Stimulated activated CD4-positive, alpha-beta T cell treated with anti-CD3 and anti-CD28 coated beads, Interleukin-12 subunit alpha, Interleukin-12 subunit beta, amount 100 ng/mL, for 48 hours (primary cell): ENCODE measurements around the gene TMEM101.
"Not testable (repeated sequence)": the region's sequence is repeated elsewhere in the genome, so short reads cannot be mapped to it uniquely, and the experiment has no call there.

Experiments
- DNase-seq, 3 donors: peaks; one replicate each; pipeline ENCODE4 v3.0.0-alpha.2; 2020; ENCODE audit warnings: low read depth in 2 of 3, low spot score in 1 of 3

Gene TMEM101

DNA sequence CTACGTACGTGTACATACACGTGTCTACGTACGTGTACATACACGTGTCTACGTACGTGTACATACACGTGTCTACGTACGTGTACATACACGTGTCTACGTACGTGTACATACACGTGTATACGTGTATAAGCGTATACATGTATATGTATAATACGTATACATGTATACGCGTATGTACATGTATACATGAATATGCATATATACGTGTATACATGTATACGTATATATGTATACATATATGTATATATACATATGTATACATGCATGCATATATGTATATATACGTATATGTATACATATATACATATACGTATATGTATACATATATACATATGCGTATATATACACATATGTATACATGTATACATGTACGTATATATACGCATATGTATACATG lies 38.9 kb downstream of the TMEM101 start:
- no peak for DNase-seq

- DNase-seq = no peak
Measured at GRCh38 chr17:43974382-43975266, 40.1 kb downstream of the TMEM101 start.

DNA sequence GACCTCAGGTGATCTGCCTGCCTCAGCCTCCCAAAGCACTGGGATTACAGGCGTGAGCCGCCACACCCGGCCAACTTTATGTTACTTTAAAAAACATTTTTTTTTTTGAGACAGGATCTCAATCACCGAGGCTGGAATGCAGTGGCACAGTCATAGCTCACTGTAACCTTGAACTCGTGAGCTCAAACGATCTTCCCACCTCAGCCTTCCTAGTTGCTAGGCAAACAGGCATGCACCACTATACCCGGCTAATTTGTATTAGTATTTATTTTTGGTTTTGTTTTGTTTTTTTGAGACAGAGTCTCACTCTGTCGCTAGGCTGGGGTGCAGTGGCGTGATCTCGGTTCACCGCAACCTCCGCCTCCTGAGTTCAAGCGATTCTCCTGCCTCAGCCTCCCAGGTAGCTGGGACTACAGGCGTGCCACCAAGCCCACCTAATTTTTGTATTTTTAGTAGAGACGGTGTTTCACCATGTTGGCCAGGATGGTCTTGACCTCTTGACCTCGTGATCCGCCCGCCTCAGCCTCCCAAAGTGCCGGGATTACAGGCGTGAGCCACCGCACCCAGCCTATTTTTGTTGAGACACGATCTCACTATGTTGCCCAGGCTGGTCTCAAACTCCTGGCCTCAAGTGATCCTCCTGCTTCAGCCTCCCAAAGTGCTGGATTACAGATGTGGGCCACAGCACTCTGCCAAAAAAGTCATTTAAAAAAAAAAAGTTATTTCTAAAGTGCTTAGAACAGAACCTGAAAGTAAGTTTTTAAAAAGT lies 42.1 kb downstream of the TMEM101 start:
- not testable (repeated sequence) for DNase-seq

DNA sequence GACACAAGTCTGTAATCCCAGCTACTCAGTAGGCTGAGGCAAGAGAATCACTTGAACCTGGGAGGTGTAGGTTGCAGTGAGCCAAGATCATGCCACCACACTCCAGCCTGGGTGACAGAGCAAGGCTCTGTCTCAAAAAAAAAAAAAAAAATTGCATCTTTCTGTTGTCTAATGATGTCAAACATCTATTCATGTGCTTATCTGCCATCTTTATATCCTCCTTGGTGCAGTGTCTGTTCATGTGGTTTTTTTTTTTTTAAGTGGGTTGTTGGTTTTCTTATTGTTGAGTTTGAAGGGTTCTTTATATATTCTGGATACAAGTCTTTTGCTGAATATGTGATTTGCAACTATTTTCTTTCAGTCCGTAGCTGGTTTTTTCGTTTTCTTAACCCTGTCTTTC lies 43.3 kb downstream of the TMEM101 start:
- DNase-seq = not testable (repeated sequence)

DNA sequence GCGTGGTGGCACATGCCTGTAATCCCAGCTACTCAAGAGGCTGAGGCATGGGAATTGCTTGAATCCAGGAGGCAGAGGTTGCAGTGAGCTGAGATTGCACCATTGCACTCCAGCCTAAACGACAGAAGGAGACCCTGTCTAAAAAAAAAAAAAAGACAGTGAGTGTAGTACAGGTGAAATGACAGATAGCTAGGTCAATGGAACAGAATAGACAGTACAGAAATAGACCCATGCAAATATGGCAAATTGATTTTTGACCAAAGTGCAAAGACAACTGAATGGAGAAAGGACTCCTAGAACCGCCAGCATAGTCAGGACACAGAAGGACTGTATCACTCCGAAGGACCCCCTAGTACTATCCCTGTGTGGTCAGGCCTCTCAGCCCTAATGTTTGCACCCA lies 44.4 kb downstream of the TMEM101 start:
- no peak for DNase-seq

DNA sequence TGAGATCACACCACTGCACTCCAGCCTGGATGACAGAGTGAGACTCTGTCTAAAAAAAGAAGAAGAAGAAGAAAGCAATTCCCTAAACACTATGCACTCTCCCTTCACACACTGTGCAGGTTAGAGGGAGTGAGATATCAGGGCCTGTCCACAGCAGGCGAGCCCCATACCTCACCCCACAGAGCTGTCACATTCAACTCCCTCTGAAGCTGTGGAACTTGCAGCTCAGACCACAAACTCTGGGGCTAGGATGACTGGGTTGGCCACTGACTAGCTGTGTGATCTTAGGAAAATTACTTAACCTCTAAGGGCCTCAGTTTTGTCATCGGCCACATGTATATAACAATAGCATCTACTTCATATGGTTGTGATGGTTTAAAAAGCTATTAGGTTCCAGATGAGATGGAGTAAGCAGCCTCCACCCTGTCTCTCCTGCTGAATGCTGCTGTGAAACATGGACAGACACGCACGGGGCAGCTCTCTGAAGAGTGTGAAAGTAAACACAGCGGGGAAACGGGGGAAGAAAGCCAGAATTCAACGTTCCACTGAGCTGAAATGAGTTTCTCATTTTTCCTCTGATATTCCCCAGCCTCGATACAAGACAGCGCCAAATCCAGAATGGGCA lies 47.4 kb downstream of the TMEM101 start:
- DNase-seq = no peak

GRCh38 chr17:43966276-43966675 lies 48.5 kb downstream of the TMEM101 start:
- no peak for DNase-seq

DNA sequence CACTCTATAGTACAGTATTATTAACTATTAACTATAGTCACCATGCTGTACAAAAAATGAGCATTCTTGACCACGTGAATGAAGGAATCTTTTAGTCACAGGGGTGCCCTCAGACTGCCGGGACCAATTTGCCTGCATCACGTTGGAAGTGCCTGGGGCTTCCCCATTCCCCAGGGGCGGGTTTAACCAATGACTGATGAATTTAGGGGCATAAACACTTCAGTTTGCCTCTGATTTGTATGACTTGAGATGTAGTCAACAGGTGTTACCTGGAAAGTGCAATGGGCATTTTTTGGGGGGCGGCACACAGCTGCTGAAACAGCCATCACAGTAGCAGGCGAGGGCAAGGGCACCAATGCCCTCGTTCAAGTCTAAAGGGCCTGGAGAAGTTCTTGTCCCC lies 52.3 kb downstream of the TMEM101 start:
- DNase-seq = no peak

DNA sequence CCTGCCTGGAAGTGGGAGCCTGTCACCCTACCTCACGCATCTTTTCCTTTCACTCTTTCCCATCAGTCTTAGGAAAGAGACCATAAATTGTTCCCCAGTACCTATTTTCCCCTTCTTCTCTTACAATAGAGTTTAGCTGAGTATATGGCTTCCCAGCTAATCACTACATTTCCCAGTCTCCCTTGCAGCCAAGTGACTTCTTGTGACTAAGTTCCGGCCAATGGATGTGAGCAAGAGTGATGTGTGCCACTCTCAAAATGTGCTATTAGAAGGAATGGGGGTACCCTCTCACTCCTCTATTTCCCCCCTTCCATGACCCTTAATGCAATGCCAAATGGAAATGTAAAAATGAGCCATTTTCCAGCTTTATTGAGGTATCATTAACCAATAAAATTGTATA lies 52.8 kb downstream of the TMEM101 start:
- no peak for DNase-seq

GRCh38 chr17:43961292-43961691 lies 53.5 kb downstream of the TMEM101 start:
- DNase-seq = not testable (repeated sequence)
